C4-2B (cell line): Measurements from ENCODE around the gene POLR2E.

Source experiments
- ZFX ChIP-seq: fragments of 450-650 bp; IDR thresholded peaks from 2 replicates; pipeline ENCODE4 v1.6.1; 2017
- TF ChIP-seq, protein P1 (sequence below): fragments of 450-650 bp; conservative IDR thresholded peaks from 2 replicates; pipeline ENCODE4 v1.5.1; 2017; ENCODE audit warnings: mild to moderate bottlenecking

DNA sequence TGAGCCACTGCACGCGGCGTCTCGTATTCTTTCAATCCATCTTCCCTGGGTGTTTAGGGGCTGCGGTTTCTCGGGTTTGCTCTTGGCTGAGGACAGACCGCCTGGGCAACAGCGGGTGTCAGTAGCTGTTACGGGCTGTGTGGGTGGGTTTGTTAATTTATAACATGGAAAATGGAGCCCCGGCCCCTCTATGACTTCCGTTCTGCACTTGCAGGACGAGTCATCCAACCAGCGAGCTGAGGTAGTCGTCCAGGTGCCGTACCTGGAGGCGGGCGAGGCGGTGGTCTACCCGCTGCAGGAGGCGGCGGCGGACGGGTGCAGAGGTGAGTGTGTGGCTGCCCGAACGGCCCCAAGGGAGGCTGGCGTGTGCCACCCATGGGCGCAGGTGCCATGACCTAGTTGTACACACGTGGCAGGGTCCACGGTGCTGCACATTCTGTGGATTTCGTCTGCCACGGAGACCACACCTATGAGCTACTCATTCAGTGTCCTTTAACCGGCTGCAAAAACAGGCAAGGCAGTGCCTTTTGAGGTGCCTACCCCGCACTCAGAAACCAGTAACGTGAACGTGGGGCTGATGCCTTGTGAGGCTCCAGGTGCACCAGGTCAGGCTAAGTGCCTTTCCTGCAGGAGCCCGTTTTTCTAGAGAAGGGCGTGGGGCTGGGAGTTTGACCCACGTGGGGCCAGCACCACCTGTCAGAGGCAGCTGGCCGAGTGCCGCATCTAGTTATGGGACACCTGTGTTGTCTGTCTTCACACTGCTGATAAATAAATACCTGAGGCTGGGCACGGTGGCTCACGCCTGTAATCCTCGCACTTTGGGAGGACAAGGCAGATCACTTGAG is 10.9 kb downstream of the POLR2E start:
- TF ChIP-seq, protein P1, sequence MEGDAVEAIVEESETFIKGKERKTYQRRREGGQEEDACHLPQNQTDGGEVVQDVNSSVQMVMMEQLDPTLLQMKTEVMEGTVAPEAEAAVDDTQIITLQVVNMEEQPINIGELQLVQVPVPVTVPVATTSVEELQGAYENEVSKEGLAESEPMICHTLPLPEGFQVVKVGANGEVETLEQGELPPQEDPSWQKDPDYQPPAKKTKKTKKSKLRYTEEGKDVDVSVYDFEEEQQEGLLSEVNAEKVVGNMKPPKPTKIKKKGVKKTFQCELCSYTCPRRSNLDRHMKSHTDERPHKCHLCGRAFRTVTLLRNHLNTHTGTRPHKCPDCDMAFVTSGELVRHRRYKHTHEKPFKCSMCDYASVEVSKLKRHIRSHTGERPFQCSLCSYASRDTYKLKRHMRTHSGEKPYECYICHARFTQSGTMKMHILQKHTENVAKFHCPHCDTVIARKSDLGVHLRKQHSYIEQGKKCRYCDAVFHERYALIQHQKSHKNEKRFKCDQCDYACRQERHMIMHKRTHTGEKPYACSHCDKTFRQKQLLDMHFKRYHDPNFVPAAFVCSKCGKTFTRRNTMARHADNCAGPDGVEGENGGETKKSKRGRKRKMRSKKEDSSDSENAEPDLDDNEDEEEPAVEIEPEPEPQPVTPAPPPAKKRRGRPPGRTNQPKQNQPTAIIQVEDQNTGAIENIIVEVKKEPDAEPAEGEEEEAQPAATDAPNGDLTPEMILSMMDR = no peak
- TF ChIP-seq ZFX = no peak
